ENCODE data around the gene RHBDD1.

RHBDD1 gene

GRCh38 chr2:226836548-226836885 is 663 bp downstream of the RHBDD1 start:
- Histone ChIP-seq H2AFZ (ENCODE audit: low read length) (no peak overlapping the region), H3K27me3 (ENCODE audit: insufficient read depth, low read length) (no peaks in the 10 kb centered on the region), H3K4me1 (ENCODE audit: insufficient read depth, low read length, severe bottlenecking) (peaks cover 63% of the 10 kb centered on the region), H4K20me1 (ENCODE audit: insufficient read depth, low read length) (no peaks in the 10 kb centered on the region), H3K9me2 (ENCODE audit: low read depth, low read length) (no peaks in the 10 kb centered on the region), H3K9me3 (ENCODE audit: low read length) (no peaks in the 10 kb centered on the region), H3K79me2 (ENCODE audit: insufficient read depth, low read length) (peaks cover 17% of the 10 kb centered on the region; the same call in 1 of the 2 replicates), H3F3A (ENCODE audit: insufficient read depth, low read length) (0 out of 2 replicates have a peak, but pooled peaks cover 10% of the 10 kb centered on the region), H3K4me2 (ENCODE audit: low read length) (peak overlapping the region; percentile 95), H3K36me3 (ENCODE audit: insufficient read depth, low read length) (peaks cover 15% of the 10 kb centered on the region), H3K4me3 (ENCODE audit: low read depth, low read length, poor library complexity, severe bottlenecking) (peak overlapping the region; percentile 74), H3K27ac (ENCODE audit: low read depth, low read length, poor library complexity, severe bottlenecking) (peak overlapping the region; percentile 97), H3K9ac (ENCODE audit: low read length) (peak overlapping the region; percentile 93)
- TF ChIP-seq CTCF (IDR thresholded peaks at IDR 0.05; ENCODE audit: low read length) = no peak
- TF ChIP-seq EZH2 (IDR thresholded peaks at IDR 0.05; ENCODE audit: borderline replicate concordance, low read length) = no peak

- Histone ChIP-seq H3F3A (ENCODE audit: insufficient read depth, low read length) (0 out of 2 replicates have a peak, but pooled peaks cover 10% of the 10 kb centered on the region), H2AFZ (ENCODE audit: low read length) (no peak overlapping the region), H3K4me3 (ENCODE audit: low read depth, low read length, poor library complexity, severe bottlenecking) (peak overlapping the region; percentile 74), H3K9me3 (ENCODE audit: low read length) (no peaks in the 10 kb centered on the region), H3K9me2 (ENCODE audit: low read depth, low read length) (no peaks in the 10 kb centered on the region), H3K36me3 (ENCODE audit: insufficient read depth, low read length) (peaks cover 19% of the 10 kb centered on the region), H3K4me1 (ENCODE audit: insufficient read depth, low read length, severe bottlenecking) (peaks cover 63% of the 10 kb centered on the region), H3K4me2 (ENCODE audit: low read length) (peak overlapping the region; percentile 95), H3K9ac (ENCODE audit: low read length) (peak overlapping the region; percentile 93), H3K27ac (ENCODE audit: low read depth, low read length, poor library complexity, severe bottlenecking) (peak overlapping the region; percentile 97), H3K27me3 (ENCODE audit: insufficient read depth, low read length) (no peaks in the 10 kb centered on the region), H3K79me2 (ENCODE audit: insufficient read depth, low read length) (peaks cover 17% of the 10 kb centered on the region; the same call in 1 of the 2 replicates), H4K20me1 (ENCODE audit: insufficient read depth, low read length) (no peaks in the 10 kb centered on the region)
- TF ChIP-seq CTCF (IDR thresholded peaks at IDR 0.05; ENCODE audit: low read length) (no peak), EZH2 (IDR thresholded peaks at IDR 0.05; ENCODE audit: borderline replicate concordance, low read length) (no peak)
Measured at GRCh38 chr2:226837334-226837733, 1.5 kb downstream of the RHBDD1 start.

GRCh38 chr2:226837787-226838603 is 2.1 kb downstream of the RHBDD1 start:
- H4K20me1 ChIP-seq (ENCODE audit: insufficient read depth, low read length) = no peaks in the 10 kb centered on the region
- no peaks in the 10 kb centered on the region for H3K27me3 ChIP-seq (ENCODE audit: insufficient read depth, low read length)
- H3K27ac ChIP-seq (ENCODE audit: low read depth, low read length, poor library complexity, severe bottlenecking) = peak overlapping the region; percentile 97
- peak overlapping the region; percentile 95 for H3K4me2 ChIP-seq (ENCODE audit: low read length)
- H3K79me2 ChIP-seq (ENCODE audit: insufficient read depth, low read length) = peaks cover 17% of the 10 kb centered on the region; the same call in 1 of the 2 replicates
- peak overlapping the region; percentile 74 for H3K4me3 ChIP-seq (ENCODE audit: low read depth, low read length, poor library complexity, severe bottlenecking)
- no peaks in the 10 kb centered on the region for H3K9me2 ChIP-seq (ENCODE audit: low read depth, low read length)
- H3F3A ChIP-seq (ENCODE audit: insufficient read depth, low read length) = 0 out of 2 replicates have a peak, but pooled peaks cover 10% of the 10 kb centered on the region
- peaks cover 19% of the 10 kb centered on the region for H3K36me3 ChIP-seq (ENCODE audit: insufficient read depth, low read length)
- TF ChIP-seq EZH2 (IDR thresholded peaks at IDR 0.05; ENCODE audit: borderline replicate concordance, low read length) (no peak), CTCF (IDR thresholded peaks at IDR 0.05; ENCODE audit: low read length) (no peak)
- H3K9me3 ChIP-seq (ENCODE audit: low read length) = no peaks in the 10 kb centered on the region
- peaks cover 63% of the 10 kb centered on the region for H3K4me1 ChIP-seq (ENCODE audit: insufficient read depth, low read length, severe bottlenecking)
- no peak overlapping the region for H2AFZ ChIP-seq (ENCODE audit: low read length)
- peak overlapping the region; percentile 93 for H3K9ac ChIP-seq (ENCODE audit: low read length)
